Heart right ventricle (tissue), 16 donors: Measurements from ENCODE around the gene CYP46A1. TPM values are rescaled to one million over a fixed set of nuclear protein-coding genes. Genes with fewer than 3 reads are reported as not detected.

Experiments used
- ATAC-seq, 8 donors: fragments of 200-7000 bp; cut with Tn5 transposase; one replicate each; pipeline ENCODE4 v1.9.1; 2020; ENCODE audit warnings: mild to moderate bottlenecking in 8 of 8, moderate library complexity in 8 of 8, moderate number of reproducible peaks in 1 of 8
- DNase-seq, 2 donors: peaks; one replicate each; pipeline ENCODE4 v3.0.0-alpha.2; 2020
- H3K27ac ChIP-seq, 10 donors: fragments of 200-600 bp; sonication (generic) in 2 of 10; one replicate each; pipeline versions ENCODE4 v1.5.0 to v1.8.0; 2020 to 2022; ENCODE audit warnings: mild to moderate bottlenecking in 3 of 10
- H3K27me3 ChIP-seq, 7 donors: fragments of 200-600 bp; one replicate each; pipeline ENCODE4 v1.8.0; 2021 to 2022; ENCODE audit warnings: mild to moderate bottlenecking in 2 of 7
- H3K36me3 ChIP-seq, 9 donors: fragments of 200-600 bp; sonication (generic) in 1 of 9; one replicate each; pipeline versions ENCODE4 v1.5.0 to v1.8.0; 2020 to 2022; ENCODE audit warnings: mild to moderate bottlenecking in 2 of 9
- H3K4me1 ChIP-seq, 9 donors: fragments of 200-600 bp; sonication (generic) in 1 of 9; one replicate each; pipeline versions ENCODE4 v1.5.0 to v1.8.0; 2020 to 2022; ENCODE audit warnings: mild to moderate bottlenecking in 4 of 9
- H3K4me3 ChIP-seq, 10 donors: fragments of 200-600 bp; sonication (generic) in 2 of 10; one replicate each; pipeline versions ENCODE4 v1.5.0 to v1.8.0; 2020 to 2022; ENCODE audit warnings: mild to moderate bottlenecking in 7 of 10, moderate library complexity in 2 of 10
- H3K9me3 ChIP-seq, 11 donors: fragments of 200-600 bp in 10 of 11; sonication (generic) in 2 of 11; one replicate each; pipeline versions ENCODE4 v1.5.0 to v1.8.0; 2013 to 2022; ENCODE audit warnings: mild to moderate bottlenecking in 2 of 11, control low read depth in 1 of 11, moderate library complexity in 1 of 11
- WGBS, 2 donors: extraction: QIAGEN DNeasy Blood & Tissue Kit; methylation state at CpG; one replicate each; pipeline ENCODE4 v1.1.7; 2013; ENCODE audit warnings: inconsistent platforms in 1 of 2; 5-methylcytosine and 5-hydroxymethylcytosine counted together
- intact Hi-C, 10 donors: fragments of 100-400 bp; cut with DNase I; formaldehyde crosslinking; loops; one replicate each; pipeline versions ENCODE4 v1.11.1 to v1.14.2; 2022
- polyA plus RNA-seq, 2 donors: library from polyadenylated mRNA; stranded (reverse); fragments of 200-250 nt; gene quantifications; one replicate each; pipeline ENCODE4 v1.2.3, GENCODE V29; 2013
- total RNA-seq, 10 donors: library from RNA; stranded (reverse); fragmentation: NEBNext Ultra II Directional in 3 of 10; extraction: Animal tissue kit (Norgen Biotek cat#: 25700) in 3 of 10; gene quantifications; one replicate each; pipeline versions ENCODE4 v1.2.1 to v1.2.4, GENCODE V29; 2021 to 2023
- TF ChIP-seq, protein P1 (sequence below), 9 donors: fragments of 200-600 bp; sonication (generic) in 2 of 9; IDR thresholded peaks; one replicate each; pipeline versions ENCODE4 v1.5.0 to v1.8.0; 2021 to 2022; ENCODE audit warnings: antibody characterized with exemption in 9 of 9, mild to moderate bottlenecking in 5 of 9, moderate library complexity in 1 of 9
- donor health status: Arrhythmogenic right ventricular cardiomyopathy.
- donor health status: ischemic (EF 13 %, LVEDD 7.1; RV severe dilation, severe dysfunction).
- donor health status: healthy with polysubstance abuse.
- donor health status: DM: no; HTN: yes; CAD: no.
- donor health status: DM: no; HTN: no; CAD: no.
- donor health status: ischemic (EF 25% LVEDD 6.9; RV normal size, moderate dysfunction).
- donor health status: ischemic (EF 25% LVEDD 5.7; RV mildly dilated, moderate dysfunction).
- donor health status: healthy.
- donor health status: DM: yes; HTN: yes; CAD: no.
- donor health status: Ischemic cardiomyopathy.
- donor health status: ischemic (EF 35%, LVEDD 5.7; RV mildly dilated, moderate dysfunction).
- donor health status: nonischemic (EF 11% LVEDD 7.7; RV severe dilation, severe dysfunction).
- donor health status: DM: yes; HTN: yes; CAD: no.
- donor health status: PGD.
- donor health status: ischemic (EF 29% LVEDD 5.4; RV normal size, mild dysfunction).
- donor health status: nonischemic (EF 23%, LVEDD 6.1; RV moderate dilation, normal function).

The CYP46A1 gene
- total and polyA plus RNA-seq, 12 donors: 1.5 to 6.1 (median 3.5) TPM

DNA sequence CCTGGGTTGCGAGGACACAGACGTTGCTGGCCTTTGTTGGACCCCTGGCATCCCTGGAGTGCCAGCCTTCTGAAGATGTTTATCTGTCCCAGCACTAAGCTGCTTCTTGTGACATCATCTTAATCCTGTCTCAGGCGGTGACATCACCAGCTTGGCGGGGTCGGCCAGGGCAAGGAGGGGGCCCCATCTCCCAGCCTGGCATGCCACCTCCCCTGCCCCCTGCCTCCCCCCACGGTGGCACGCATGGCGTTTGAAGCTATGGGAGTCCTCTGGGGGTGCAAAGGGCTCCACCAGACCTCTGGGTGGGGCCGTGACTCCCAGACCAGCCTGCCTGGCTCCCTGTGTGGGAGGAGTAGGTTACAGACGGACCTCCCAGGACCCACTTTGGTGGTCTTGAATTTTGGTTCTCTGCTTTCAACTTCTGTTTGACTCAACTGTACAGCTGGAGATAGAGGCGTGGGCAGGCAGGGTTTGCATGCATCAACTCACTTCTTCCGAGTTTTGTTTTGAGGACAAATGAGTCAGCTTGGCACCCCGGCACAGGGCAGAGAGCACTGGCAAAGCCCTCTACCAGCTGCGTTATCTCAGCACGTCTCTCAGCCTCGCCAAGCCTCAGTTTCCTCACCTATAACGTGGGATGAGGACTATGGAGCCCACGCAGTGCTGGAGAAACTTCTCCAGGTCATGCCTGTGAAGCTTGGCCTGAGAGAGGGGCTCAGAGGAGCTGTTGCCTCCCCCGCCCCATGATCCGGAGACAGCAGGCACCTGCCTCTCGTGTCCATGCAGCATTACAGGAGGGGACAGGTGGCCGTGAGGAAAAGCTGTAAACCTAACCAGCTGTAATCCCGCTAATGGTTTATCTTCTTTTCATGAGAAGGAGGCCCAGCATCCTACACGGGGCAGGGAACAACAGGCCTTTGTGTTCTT lies 70.3 kb downstream of the CYP46A1 start:
- 81 to 86% methylated on average over 24 of the region's 24 CpGs for WGBS, 2 donors
- Histone ChIP-seq H3K9me3 (no peaks in the 10 kb centered on the region), H3K27me3 (peaks cover 0 to 4% (median 0%) of the 10 kb centered on the region in 7 donors), H3K4me1 (peaks cover 41 to 93% (median 71%) of the 10 kb centered on the region in 9 donors), H3K27ac (peak overlapping the region in 3 of 10 donors; percentile 35 to 83 (median 64)), H3K4me3 (no peak overlapping the region), H3K36me3 (peaks cover 0 to 4% (median 0%) of the 10 kb centered on the region in 9 donors)
- DNase-seq (no peak), ATAC-seq (no peak)
- intact Hi-C loops: loop anchor here in 4 of 10 donors (5.0 kb wide), 2 partner anchors 33 to 38 kb away; partner anchors contain the start of gene EML1 (in 3 of the 4)
- TF ChIP-seq, protein P1, sequence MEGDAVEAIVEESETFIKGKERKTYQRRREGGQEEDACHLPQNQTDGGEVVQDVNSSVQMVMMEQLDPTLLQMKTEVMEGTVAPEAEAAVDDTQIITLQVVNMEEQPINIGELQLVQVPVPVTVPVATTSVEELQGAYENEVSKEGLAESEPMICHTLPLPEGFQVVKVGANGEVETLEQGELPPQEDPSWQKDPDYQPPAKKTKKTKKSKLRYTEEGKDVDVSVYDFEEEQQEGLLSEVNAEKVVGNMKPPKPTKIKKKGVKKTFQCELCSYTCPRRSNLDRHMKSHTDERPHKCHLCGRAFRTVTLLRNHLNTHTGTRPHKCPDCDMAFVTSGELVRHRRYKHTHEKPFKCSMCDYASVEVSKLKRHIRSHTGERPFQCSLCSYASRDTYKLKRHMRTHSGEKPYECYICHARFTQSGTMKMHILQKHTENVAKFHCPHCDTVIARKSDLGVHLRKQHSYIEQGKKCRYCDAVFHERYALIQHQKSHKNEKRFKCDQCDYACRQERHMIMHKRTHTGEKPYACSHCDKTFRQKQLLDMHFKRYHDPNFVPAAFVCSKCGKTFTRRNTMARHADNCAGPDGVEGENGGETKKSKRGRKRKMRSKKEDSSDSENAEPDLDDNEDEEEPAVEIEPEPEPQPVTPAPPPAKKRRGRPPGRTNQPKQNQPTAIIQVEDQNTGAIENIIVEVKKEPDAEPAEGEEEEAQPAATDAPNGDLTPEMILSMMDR (IDR thresholded peaks at IDR 0.05): no peak

DNA sequence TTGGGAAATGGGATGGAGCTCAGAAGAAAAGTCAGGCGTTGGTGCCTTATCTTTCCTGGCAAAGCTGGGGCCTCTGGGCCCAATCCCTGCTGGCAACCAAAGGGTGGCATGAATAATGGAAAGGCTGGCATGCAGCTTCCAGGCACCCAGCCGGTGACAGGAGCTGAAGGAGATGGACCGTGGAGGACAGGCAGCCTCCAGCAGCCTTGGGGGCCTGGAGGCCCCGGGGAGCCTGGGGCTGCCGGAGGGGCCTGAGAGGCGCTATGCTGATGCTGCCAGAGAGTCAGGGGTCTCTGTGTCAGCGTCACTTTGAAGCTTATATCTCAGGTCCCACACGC lies 70.9 kb downstream of the CYP46A1 start:
- Histone ChIP-seq H3K27ac (peak overlapping the region in 3 of 10 donors; percentile 22 to 83 (median 44)), H3K36me3 (peaks cover 0 to 4% (median 0%) of the 10 kb centered on the region in 9 donors), H3K4me3 (no peak overlapping the region), H3K27me3 (peaks cover 0 to 4% (median 0%) of the 10 kb centered on the region in 7 donors), H3K4me1 (peaks cover 36 to 90% (median 68%) of the 10 kb centered on the region in 9 donors), H3K9me3 (no peaks in the 10 kb centered on the region)
- TF ChIP-seq, protein P1 (IDR thresholded peaks at IDR 0.05): no peak
- 58 to 70% methylated on average over 8 of the region's 8 CpGs for WGBS, 2 donors
- ATAC-seq: peak in 4 of 8 donors; percentile 4 to 31 (median 13)
- DNase-seq: no peak
- intact Hi-C loops: loop anchor here in 2 of 10 donors (5.0 kb wide), 1 partner anchor 37 kb away; the partner anchor contains the start of gene EML1 (in 2 of the 2)

DNA sequence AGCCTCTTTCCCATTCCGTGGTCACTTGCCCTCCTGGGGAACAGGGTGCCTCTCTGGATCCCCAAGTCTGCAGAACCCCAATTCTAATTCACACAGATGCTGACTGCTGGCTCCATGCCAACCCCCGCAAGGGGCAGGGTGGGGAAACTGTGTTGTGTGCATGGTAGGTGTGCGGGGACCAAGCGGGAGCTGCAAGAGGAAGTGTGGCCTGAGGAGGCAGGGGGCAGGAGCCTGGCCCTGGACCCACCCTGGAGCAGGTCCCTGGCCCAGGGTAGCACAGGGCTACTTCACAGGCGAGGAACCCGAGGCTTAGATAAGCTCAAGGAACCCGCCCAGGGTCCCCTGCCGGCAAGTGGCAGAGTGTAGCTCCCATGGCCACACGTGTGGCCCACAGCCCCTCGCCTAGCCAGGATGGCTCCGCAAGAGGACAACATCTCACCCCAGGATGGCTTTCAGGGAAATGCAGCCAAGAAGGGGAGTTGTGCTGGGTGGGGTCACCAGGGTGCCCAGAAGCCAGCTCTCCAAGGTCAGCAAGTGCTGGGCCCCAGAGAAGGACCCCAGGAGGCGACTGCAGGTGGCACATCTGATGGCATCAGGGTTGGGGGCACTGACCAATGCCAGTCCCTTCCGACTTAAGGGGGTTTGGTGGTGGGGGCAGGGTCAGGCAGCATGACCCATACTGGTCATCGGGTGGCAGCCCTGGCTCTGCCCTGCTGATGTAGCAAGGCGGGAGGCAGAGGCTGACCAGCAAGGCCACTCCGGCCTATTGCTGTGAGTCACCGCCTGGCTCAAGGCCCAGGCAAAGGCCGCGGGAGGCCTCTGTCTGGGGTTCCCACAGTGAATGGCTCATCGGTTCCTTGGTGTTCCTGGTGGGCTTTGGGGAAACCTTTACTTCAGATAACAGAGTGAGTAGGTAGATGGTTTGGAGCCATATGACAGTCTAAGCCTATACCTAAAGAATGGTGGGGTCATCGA lies 71.8 kb downstream of the CYP46A1 start:
- TF ChIP-seq, protein P1 (IDR thresholded peaks at IDR 0.05): no peak
- WGBS, 2 donors: 54 to 57% methylated on average over 21 of the region's 21 CpGs
- Histone ChIP-seq H3K4me1 (peaks cover 30 to 81% (median 64%) of the 10 kb centered on the region in 9 donors), H3K36me3 (peaks cover 0 to 4% (median 0%) of the 10 kb centered on the region in 9 donors), H3K27me3 (peaks cover 0 to 4% (median 0%) of the 10 kb centered on the region in 7 donors), H3K4me3 (no peak overlapping the region), H3K27ac (peak overlapping the region in 6 of 10 donors; percentile 14 to 83 (median 36)), H3K9me3 (no peaks in the 10 kb centered on the region)
- intact Hi-C loops: loop anchor here in 2 of 10 donors (5.0 kb wide), 1 partner anchor 36 kb away; the partner anchor contains the start of gene EML1 (in 2 of the 2)
- DNase-seq (peak; percentile 83 to 85), ATAC-seq (peak; percentile 75 to 90 (median 88))
